ENCODE measurements around the gene FBXL19. TPM values are rescaled to one million over a fixed set of nuclear protein-coding genes. Genes with fewer than 3 reads are reported as not detected.

Gene FBXL19
- total and polyA plus RNA-seq, 2 of the 8 experiments (the other 6 are each of a cell fraction or from before 2014, with no cell fraction given) = 47.2 to 72.2 TPM

GRCh38 chr16:30947859-30948666, 24.7 kb downstream of the FBXL19 start (continued):
- TF ChIP-seq SP1 (IDR thresholded peaks at IDR 0.05; ENCODE audit: low read depth, low read length) (peak; percentile 97), SP2 (IDR thresholded peaks at IDR 0.05; ENCODE audit: low read length) (peak; percentile 77), POLR2A (IDR thresholded peaks at IDR 0.05; ENCODE audit: control extremely low read depth in 1 of 2, low read depth in 2 of 2, low read length in 2 of 2) (peak; percentile 77 to 80; a peak in 2 of 3 replicates), CHD2 (IDR thresholded peaks at IDR 0.05; ENCODE audit: low read length) (peak; percentile 86), TBP (IDR thresholded peaks at IDR 0.05; ENCODE audit: low read depth, low read length) (peak; percentile 42), SIN3A (conservative IDR thresholded peaks at IDR 0.05 in 1 of 2, IDR thresholded peaks at IDR 0.05 in 1 of 2; ENCODE audit: low read depth in 1 of 2, low read length in 2 of 2) (peak; percentile 73 to 78; a peak in 3 of 4 replicates), CBX5 (IDR thresholded peaks at IDR 0.05; ENCODE audit: low read depth, low read length) (no peak), TEAD4 (IDR thresholded peaks at IDR 0.05; ENCODE audit: low read depth, low read length) (peak; percentile 34; the same call in 1 of the 2 replicates), EGR1 (IDR thresholded peaks at IDR 0.05; ENCODE audit: borderline replicate concordance, low read depth, low read length) (peak; percentile 25; the same call in 1 of the 2 replicates), PHF8 (conservative IDR thresholded peaks at IDR 0.05; ENCODE audit: low read depth, low read length) (peak; percentile 38; the same call in 1 of the 2 replicates), TCF12 (IDR thresholded peaks at IDR 0.05; ENCODE audit: low read depth, low read length) (no peak), POLR2AphosphoS5 (IDR thresholded peaks at IDR 0.05; ENCODE audit: low read depth, low read length) (0 out of 2 replicates have a peak, but pooled peaks have one; percentile 4)
- TF ChIP-seq, protein P1, sequence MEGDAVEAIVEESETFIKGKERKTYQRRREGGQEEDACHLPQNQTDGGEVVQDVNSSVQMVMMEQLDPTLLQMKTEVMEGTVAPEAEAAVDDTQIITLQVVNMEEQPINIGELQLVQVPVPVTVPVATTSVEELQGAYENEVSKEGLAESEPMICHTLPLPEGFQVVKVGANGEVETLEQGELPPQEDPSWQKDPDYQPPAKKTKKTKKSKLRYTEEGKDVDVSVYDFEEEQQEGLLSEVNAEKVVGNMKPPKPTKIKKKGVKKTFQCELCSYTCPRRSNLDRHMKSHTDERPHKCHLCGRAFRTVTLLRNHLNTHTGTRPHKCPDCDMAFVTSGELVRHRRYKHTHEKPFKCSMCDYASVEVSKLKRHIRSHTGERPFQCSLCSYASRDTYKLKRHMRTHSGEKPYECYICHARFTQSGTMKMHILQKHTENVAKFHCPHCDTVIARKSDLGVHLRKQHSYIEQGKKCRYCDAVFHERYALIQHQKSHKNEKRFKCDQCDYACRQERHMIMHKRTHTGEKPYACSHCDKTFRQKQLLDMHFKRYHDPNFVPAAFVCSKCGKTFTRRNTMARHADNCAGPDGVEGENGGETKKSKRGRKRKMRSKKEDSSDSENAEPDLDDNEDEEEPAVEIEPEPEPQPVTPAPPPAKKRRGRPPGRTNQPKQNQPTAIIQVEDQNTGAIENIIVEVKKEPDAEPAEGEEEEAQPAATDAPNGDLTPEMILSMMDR (IDR thresholded peaks at IDR 0.05; ENCODE audit: control extremely low read depth in 1 of 3, insufficient read depth in 1 of 3, low read depth in 1 of 3, low read length in 3 of 3) = peak; percentile 5 to 28 (median 14); a peak in 3 of 4 replicates
